Transverse colon (tissue), 4 donors: Measurements from ENCODE around the gene PWWP2A. TPM values are rescaled to one million over a fixed set of nuclear protein-coding genes. Genes with fewer than 3 reads are reported as not detected.

Experiments used
- DNase-seq: peaks from one replicate; pipeline ENCODE4 v3.0.0-alpha.2; 2019
- H3K27ac ChIP-seq, 4 donors: fragments of 200-600 bp; sonication (generic); 2 replicates each; pipeline ENCODE4 v1.5.1; 2016 to 2018; ENCODE audit warnings: inconsistent platforms in 4 of 4
- H3K27me3 ChIP-seq: fragments of 200-600 bp; sonication (generic); 2 replicates; pipeline ENCODE4 v1.5.1; 2017; ENCODE audit warnings: inconsistent platforms
- H3K36me3 ChIP-seq, 4 donors: fragments of 200-600 bp; sonication (generic); 2 replicates each; pipeline ENCODE4 v1.5.1; 2017 to 2019; ENCODE audit warnings: inconsistent platforms in 4 of 4
- H3K4me1 ChIP-seq, 4 donors: fragments of 200-600 bp; sonication (generic); 2 replicates each; pipeline ENCODE4 v1.5.1; 2017 to 2020; ENCODE audit warnings: inconsistent platforms in 4 of 4
- H3K4me3 ChIP-seq, 4 donors: fragments of 200-600 bp; sonication (generic); 1 replicate in 1 of 4; 2 replicates in 3 of 4; pipeline versions ENCODE4 v1.5.1 to v1.6.1; 2017 to 2019; ENCODE audit warnings: inconsistent platforms in 4 of 4
- H3K9me3 ChIP-seq, 2 donors: fragments of 200-600 bp; sonication (generic); 2 replicates each; pipeline ENCODE4 v1.5.1; 2017 to 2019; ENCODE audit warnings: inconsistent platforms in 2 of 2
- EP300 ChIP-seq: sonication (generic); formaldehyde crosslinking; IDR thresholded peaks from one replicate; pipeline ENCODE4 v1.6.1; 2017; ENCODE audit warnings: antibody characterized with exemption, low read depth
- POLR2A ChIP-seq: fragments of 450-650 bp; IDR thresholded peaks from one replicate; pipeline ENCODE4 v1.6.1; 2016; ENCODE audit warnings: antibody characterized with exemption, mild to moderate bottlenecking, moderate library complexity
- POLR2AphosphoS5 ChIP-seq, 3 donors: sonication (generic); formaldehyde crosslinking; IDR thresholded peaks; one replicate each; pipeline ENCODE4 v1.6.1; 2016; ENCODE audit warnings: antibody characterized with exemption in 3 of 3
- WGBS, 2 donors: methylation state at CpG; one replicate each; pipeline ENCODE4 v1.1.5; 2018; ENCODE audit warnings: low coverage in 1 of 2; 5-methylcytosine and 5-hydroxymethylcytosine counted together
- in situ Hi-C, 4 donors: fragments of 200-750 bp; cut with MboI; loops; one replicate each; pipeline versions ENCODE4 v1.15.0 to v1.15.1; 2017; ENCODE audit warnings: low sequenced_read_pairs in 3 of 4, low pct_ligation_motif_present in 1 of 4, low pct_unique_long_range_greater_than_20kb in 1 of 4
- intact Hi-C: fragments of 100-400 bp; cut with DNase I; formaldehyde crosslinking; loops from one replicate; pipeline ENCODE4 v1.15.1; 2023; ENCODE audit warnings: low total_unique reads
- total RNA-seq, 4 donors: library from RNA; depleted of rRNA; stranded (reverse); fragments of >200 nt; gene quantifications; one replicate each; pipeline ENCODE4 v1.1.0, GENCODE V29; 2016
- TF ChIP-seq, protein P1 (sequence below), 5 experiments: fragments of 200-600 bp in 3 of 5; fragments of 450-650 bp in 2 of 5; sonication (generic) in 3 of 5; IDR thresholded peaks; 1 replicate in 2 of 5; 2 replicates in 3 of 5; pipeline ENCODE4 v1.5.1; 2016 to 2017; ENCODE audit warnings: antibody characterized with exemption in 5 of 5, inconsistent platforms in 3 of 5, mild to moderate bottlenecking in 2 of 5, moderate library complexity in 1 of 5

Gene PWWP2A
- total RNA-seq, 4 donors from 2014 or later, result 42.7 to 66.7 (median 53.5) TPM

DNA sequence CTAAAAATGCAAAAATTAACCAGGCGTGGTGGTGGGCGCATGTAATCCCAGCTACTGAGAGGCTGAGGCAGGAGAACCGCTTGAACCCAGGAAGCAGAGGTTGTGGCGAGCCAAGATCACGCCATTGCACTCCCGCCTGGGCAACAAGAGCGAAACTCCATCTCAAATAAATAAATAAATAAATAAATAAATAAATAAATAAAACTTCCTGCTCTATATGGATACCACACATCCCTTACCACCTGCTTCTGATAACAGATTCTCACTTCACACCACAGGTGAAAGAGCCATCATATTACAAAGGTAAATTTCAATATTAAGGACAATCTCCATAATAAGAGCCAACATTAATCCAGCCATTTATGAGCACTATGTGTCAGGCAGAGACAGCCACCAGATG is 9.4 kb upstream of the PWWP2A start:
- H3K27me3 ChIP-seq, result no peaks in the 10 kb centered on the region
- H3K4me1 ChIP-seq, result peaks cover 0 to 6% (median 0%) of the 10 kb centered on the region in 4 donors
- no peak for DNase-seq
- H3K27ac ChIP-seq, result no peak overlapping the region
- H3K9me3 ChIP-seq, result no peaks in the 10 kb centered on the region
- in situ Hi-C loops, result loop anchor here in 1 of 4 donors (10.0 kb wide), 1 partner anchor 104 kb away; no protein-coding TSS in a partner anchor
- H3K4me3 ChIP-seq, result no peak overlapping the region
- whole genome bisulfite sequencing, 2 donors, result 86 to 97% methylated on average over 6 to 7 of the region's 7 CpGs
- intact Hi-C loops, result no loop called here
- TF ChIP-seq POLR2A, result no peak
- no peak for TF ChIP-seq EP300
- no peak for TF ChIP-seq POLR2AphosphoS5 (IDR thresholded peaks at IDR 0.05)
- TF ChIP-seq, protein P1, sequence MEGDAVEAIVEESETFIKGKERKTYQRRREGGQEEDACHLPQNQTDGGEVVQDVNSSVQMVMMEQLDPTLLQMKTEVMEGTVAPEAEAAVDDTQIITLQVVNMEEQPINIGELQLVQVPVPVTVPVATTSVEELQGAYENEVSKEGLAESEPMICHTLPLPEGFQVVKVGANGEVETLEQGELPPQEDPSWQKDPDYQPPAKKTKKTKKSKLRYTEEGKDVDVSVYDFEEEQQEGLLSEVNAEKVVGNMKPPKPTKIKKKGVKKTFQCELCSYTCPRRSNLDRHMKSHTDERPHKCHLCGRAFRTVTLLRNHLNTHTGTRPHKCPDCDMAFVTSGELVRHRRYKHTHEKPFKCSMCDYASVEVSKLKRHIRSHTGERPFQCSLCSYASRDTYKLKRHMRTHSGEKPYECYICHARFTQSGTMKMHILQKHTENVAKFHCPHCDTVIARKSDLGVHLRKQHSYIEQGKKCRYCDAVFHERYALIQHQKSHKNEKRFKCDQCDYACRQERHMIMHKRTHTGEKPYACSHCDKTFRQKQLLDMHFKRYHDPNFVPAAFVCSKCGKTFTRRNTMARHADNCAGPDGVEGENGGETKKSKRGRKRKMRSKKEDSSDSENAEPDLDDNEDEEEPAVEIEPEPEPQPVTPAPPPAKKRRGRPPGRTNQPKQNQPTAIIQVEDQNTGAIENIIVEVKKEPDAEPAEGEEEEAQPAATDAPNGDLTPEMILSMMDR (IDR thresholded peaks at IDR 0.05), result no peak
- H3K36me3 ChIP-seq, result no peaks in the 10 kb centered on the region

DNA sequence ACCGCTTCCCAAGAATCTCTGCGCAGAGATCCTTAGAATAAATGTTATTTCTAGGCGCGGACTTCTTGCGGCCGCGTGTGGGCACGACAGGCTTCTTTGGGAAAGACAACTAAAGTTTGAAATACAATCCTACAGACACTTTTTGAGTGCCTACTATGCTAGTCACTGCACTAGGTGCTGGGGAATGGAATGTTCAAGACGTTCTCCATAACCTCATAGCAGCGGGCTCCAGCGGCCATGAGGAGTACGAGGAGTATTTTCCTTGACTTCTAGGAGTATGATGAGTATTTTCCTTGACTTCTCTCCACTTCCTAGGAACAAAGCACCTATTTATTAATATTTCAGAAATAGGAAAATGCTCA is 636 bp upstream of the PWWP2A start:
- in situ Hi-C loops (loop anchor here in 1 of 4 donors (10.0 kb wide), 1 partner anchor 95 kb away; no protein-coding TSS in a partner anchor), intact Hi-C loops (no loop called here)
- TF ChIP-seq POLR2AphosphoS5 (IDR thresholded peaks at IDR 0.05) (peak in 1 of 3 donors; percentile 3), POLR2A (no peak), EP300 (no peak)
- TF ChIP-seq, protein P1 (IDR thresholded peaks at IDR 0.05), result peak; percentile 19 to 63 (median 29)
- peaks cover 0 to 25% (median 13%) of the 10 kb centered on the region in 4 donors for H3K4me1 ChIP-seq
- H3K27ac ChIP-seq, result peak overlapping the region; percentile 28 to 60 (median 36)
- 13% methylated on average over 12 of the region's 12 CpGs; no CpG with 5 or more reads in 1 of the 2 donors for WGBS, 2 donors
- H3K27me3 ChIP-seq, result no peaks in the 10 kb centered on the region
- peaks cover 0 to 8% (median 0%) of the 10 kb centered on the region in 4 donors for H3K36me3 ChIP-seq
- DNase-seq, result no peak
- peak overlapping the region in 1 of 4 donors; percentile 38 for H3K4me3 ChIP-seq
- no peaks in the 10 kb centered on the region for H3K9me3 ChIP-seq

DNA sequence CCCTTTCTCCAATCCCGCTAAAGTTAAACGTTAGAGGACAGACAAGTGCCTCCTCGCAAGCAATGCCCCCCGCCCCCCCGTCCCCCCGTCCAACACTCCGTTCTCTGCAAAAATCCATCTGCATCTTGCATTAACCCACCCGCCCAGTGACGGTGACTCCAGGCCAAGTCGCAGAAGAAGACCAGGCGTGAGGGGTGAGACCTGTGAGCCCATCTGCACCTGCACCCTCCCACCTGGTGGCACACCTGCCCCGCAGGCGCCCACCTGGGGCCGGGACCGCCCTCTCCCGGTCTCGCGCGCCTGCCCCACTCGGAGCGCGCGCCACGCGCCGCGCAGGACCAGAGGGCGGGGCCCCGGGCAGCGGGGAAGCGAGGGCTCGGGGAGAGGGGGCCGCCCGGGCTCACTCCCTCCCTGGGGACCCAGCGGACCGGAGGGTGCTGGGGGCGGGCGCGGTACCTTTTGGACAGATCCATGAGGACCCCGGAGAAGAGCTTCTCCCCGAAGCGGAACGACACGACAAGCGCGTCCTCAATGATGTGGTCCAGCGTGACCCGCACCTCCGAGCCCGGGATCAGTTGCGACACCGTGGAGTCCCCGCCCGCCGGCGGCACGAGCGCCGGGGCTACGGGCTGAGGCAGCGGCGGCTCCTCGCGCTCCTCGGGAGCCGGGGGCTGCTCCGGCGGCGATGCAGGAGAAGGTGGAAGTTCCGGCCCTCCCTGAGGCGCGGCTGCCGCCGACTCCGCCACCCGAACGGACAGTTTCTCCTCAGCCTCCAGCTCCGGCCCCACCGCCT is 705 bp downstream of the PWWP2A start:
- intact Hi-C loops, result no loop called here
- Histone ChIP-seq H3K4me3 (peak overlapping the region; percentile 93 to 98 (median 96)), H3K36me3 (peaks cover 0 to 14% (median 0%) of the 10 kb centered on the region in 4 donors), H3K27ac (peak overlapping the region; percentile 98 to 99 (median 99)), H3K4me1 (peaks cover 0 to 25% (median 13%) of the 10 kb centered on the region in 4 donors), H3K27me3 (no peaks in the 10 kb centered on the region), H3K9me3 (no peaks in the 10 kb centered on the region)
- TF ChIP-seq EP300 (no peak), POLR2AphosphoS5 (IDR thresholded peaks at IDR 0.05) (peak in 2 of 3 donors; percentile 18 to 36), POLR2A (no peak)
- TF ChIP-seq, protein P1 (IDR thresholded peaks at IDR 0.05), result peak in 1 of 5 experiments; percentile 17
- in situ Hi-C loops, result no loop called here
- 0% methylated on average over 36 of the region's 79 CpGs; no CpG with 5 or more reads in 1 of the 2 donors for WGBS, 2 donors
- DNase-seq, result peak; percentile 60

DNA sequence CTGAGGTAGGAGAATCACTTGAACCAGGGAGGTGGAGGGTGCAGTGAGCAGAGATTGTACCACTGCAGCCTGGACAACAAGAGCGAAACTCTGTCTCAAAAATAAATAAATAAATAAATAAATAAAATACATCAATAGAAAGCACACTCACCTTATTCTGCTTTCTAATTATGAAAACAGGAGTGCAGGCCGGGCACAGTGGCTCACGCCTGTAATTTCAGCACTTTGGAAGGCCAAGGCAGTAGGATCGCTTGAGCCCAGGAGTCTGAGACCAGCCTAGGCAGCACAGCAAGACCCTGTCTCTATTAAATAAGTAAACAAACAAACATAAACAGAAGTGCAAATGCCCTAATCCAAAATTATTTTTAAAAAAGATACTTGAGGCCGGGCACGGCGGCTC is 2.3 kb downstream of the PWWP2A start:
- Histone ChIP-seq H3K4me1 (peaks cover 0 to 29% (median 13%) of the 10 kb centered on the region in 4 donors), H3K36me3 (peaks cover 0 to 28% (median 4%) of the 10 kb centered on the region in 4 donors)

More for the DNA sequence above, 2.3 kb downstream of the PWWP2A start:
- TF ChIP-seq POLR2AphosphoS5 (IDR thresholded peaks at IDR 0.05) (no peak), POLR2A (no peak), EP300 (no peak)
- TF ChIP-seq, protein P1 (IDR thresholded peaks at IDR 0.05), result no peak
- intact Hi-C loops, result no loop called here
- WGBS, 2 donors, result 96 to 100% methylated on average over 4 to 7 of the region's 7 CpGs
- Histone ChIP-seq H3K27me3 (no peaks in the 10 kb centered on the region), H3K27ac (no peak overlapping the region), H3K4me3 (no peak overlapping the region), H3K9me3 (no peaks in the 10 kb centered on the region)
- in situ Hi-C loops, result no loop called here
- DNase-seq, result no peak
